Measurements from ENCODE around the gene ST3GAL5. TPM values are rescaled to one million over a fixed set of nuclear protein-coding genes. Genes with fewer than 3 reads are reported as not detected.
A peak's percentile ranks its signal among the peaks of the same experiment; 100 is the strongest.

Gene ST3GAL5
- polyA plus RNA-seq, 1 of the 3 experiments (the other 2 are of a cell fraction), result 37.6 TPM

- H3K9me3 ChIP-seq, result no peaks in the 10 kb centered on the region
- POLR2A ChIA-PET, result no interaction called here
- H3K27ac ChIP-seq (ENCODE audit: low read depth in 2 of 2, low read length in 1 of 2), result no peak overlapping the region
- no peaks in the 10 kb centered on the region for H3K27me3 ChIP-seq (ENCODE audit: insufficient read depth)
- TF ChIP-seq REST (IDR thresholded peaks at IDR 0.05; ENCODE audit: low read depth, low read length) (no peak), YY1 (IDR thresholded peaks at IDR 0.05; ENCODE audit: low read depth) (no peak), CHD2 (IDR thresholded peaks at IDR 0.05; ENCODE audit: low read length, partially characterized antibody) (no peak), FOXM1 (IDR thresholded peaks at IDR 0.05; ENCODE audit: low read depth) (no peak), NFIC (IDR thresholded peaks at IDR 0.05; ENCODE audit: borderline replicate concordance) (no peak), ELF1 (IDR thresholded peaks at IDR 0.05) (no peak), CTCF (IDR thresholded peaks at IDR 0.05) (no peak), MEF2A (IDR thresholded peaks at IDR 0.05; ENCODE audit: borderline replicate concordance, low read depth) (no peak), MAX (IDR thresholded peaks at IDR 0.05; ENCODE audit: low read depth) (no peak)
- CTCF ChIA-PET, result interaction anchor here (1.3 to 4.4 kb wide), 2 partner anchors 20 to 43 kb away, joined by 5 to 20 read pairs; no protein-coding TSS in a partner anchor
- peaks cover 37 to 56% of the 10 kb centered on the region in 2 experiments for H3K36me3 ChIP-seq (replicated peaks in 1 of 2; ENCODE audit: control insufficient read depth in 1 of 2, insufficient read depth in 2 of 2, low read length in 1 of 2)
- no peaks in the 10 kb centered on the region for H3K79me2 ChIP-seq (ENCODE audit: insufficient read depth)
- no peaks in the 10 kb centered on the region for H3K9me2 ChIP-seq
- WGBS (ENCODE audit: low lambda C conversion rate), result 71% methylated on average over 1 of the region's 2 CpGs
- H2AFZ ChIP-seq (ENCODE audit: low read depth), result no peak overlapping the region
- H4K20me1 ChIP-seq (ENCODE audit: insufficient read depth), result no peaks in the 10 kb centered on the region
- DNase-seq, result no peak
- no peak overlapping the region for H3K4me2 ChIP-seq
- no peak overlapping the region for H3K4me3 ChIP-seq (ENCODE audit: low read depth in 2 of 2, low read length in 1 of 2)
- no peaks in the 10 kb centered on the region for H3F3A ChIP-seq (replicated peaks; ENCODE audit: insufficient read depth)
- H3K4me1 ChIP-seq (ENCODE audit: control insufficient read depth in 1 of 2, insufficient read depth in 2 of 2, low read depth in 1 of 2, low read length in 1 of 2), result peaks cover 0 to 10% of the 10 kb centered on the region in 2 experiments; a peak in 2 of 4 replicates
- no peak overlapping the region for H3K9ac ChIP-seq
These were observed 41.7 kb downstream of the ST3GAL5 start for GRCh38 chr2:85847051-85847588.

GRCh38 chr2:85846411-85846810 is 42.4 kb downstream of the ST3GAL5 start:
- Histone ChIP-seq H3K9me3 (no peaks in the 10 kb centered on the region), H3K36me3 (replicated peaks in 1 of 2; ENCODE audit: control insufficient read depth in 1 of 2, insufficient read depth in 2 of 2, low read length in 1 of 2) (peaks cover 42 to 57% of the 10 kb centered on the region in 2 experiments), H3K4me2 (no peak overlapping the region), H3F3A (replicated peaks; ENCODE audit: insufficient read depth) (no peaks in the 10 kb centered on the region), H3K79me2 (ENCODE audit: insufficient read depth) (no peaks in the 10 kb centered on the region), H3K27me3 (ENCODE audit: insufficient read depth) (no peaks in the 10 kb centered on the region), H3K4me3 (ENCODE audit: low read depth in 2 of 2, low read length in 1 of 2) (no peak overlapping the region), H3K9ac (no peak overlapping the region), H3K4me1 (ENCODE audit: control insufficient read depth in 1 of 2, insufficient read depth in 2 of 2, low read depth in 1 of 2, low read length in 1 of 2) (peaks cover 0 to 5% of the 10 kb centered on the region in 2 experiments; a peak in 1 of 4 replicates), H3K9me2 (no peaks in the 10 kb centered on the region), H2AFZ (ENCODE audit: low read depth) (no peak overlapping the region), H3K27ac (ENCODE audit: low read depth in 2 of 2, low read length in 1 of 2) (no peak overlapping the region), H4K20me1 (ENCODE audit: insufficient read depth) (no peaks in the 10 kb centered on the region)
- ChIA-PET POLR2A (no interaction called here), CTCF (interaction anchor here (1.7 to 4.4 kb wide), 2 partner anchors 19 to 41 kb away, joined by 6 to 20 read pairs; no protein-coding TSS in a partner anchor)
- DNase-seq, result no peak
- WGBS (ENCODE audit: low lambda C conversion rate), result 85% methylated on average over 4 of the region's 4 CpGs
- TF ChIP-seq FOSL2 (IDR thresholded peaks at IDR 0.05; ENCODE audit: borderline replicate concordance, low read depth) (peak; percentile 13; the same call in 1 of the 2 replicates), USF2 (IDR thresholded peaks at IDR 0.05; ENCODE audit: borderline replicate concordance, low read depth, low read length) (no peak)
